ENCODE results near the gene KCNA5. TPM values are rescaled to one million over a fixed set of nuclear protein-coding genes. Genes with fewer than 3 reads are reported as not detected.

The KCNA5 gene
- total and polyA plus RNA-seq, 2 of the 4 experiments (the other 2 are of a cell fraction): not detected

GRCh38 chr12:5068126-5068525 lies 24.4 kb downstream of the KCNA5 start:
- dilution Hi-C loops (cut with HindIII; ENCODE audit: low sequenced_read_pairs, unreplicated experiment) (no loop called here), intact Hi-C loops (cut with micrococcal nuclease) (no loop called here), in situ Hi-C loops (cut with MboI; ENCODE audit: low sequenced_read_pairs) (no loop called here)
- no peaks in the 10 kb centered on the region for H4K20me1 ChIP-seq (ENCODE audit: insufficient read depth, low read length)
- H3K23ac ChIP-seq (ENCODE audit: low read depth, low read length): no peak overlapping the region
- H3K4me1 ChIP-seq (ENCODE audit: control insufficient read depth, insufficient read depth, low read length): no peaks in the 10 kb centered on the region
- H4K8ac ChIP-seq (ENCODE audit: low read depth in 2 of 2, low read length in 2 of 2): no peak overlapping the region
- no peak overlapping the region for H3K27ac ChIP-seq (ENCODE audit: insufficient read depth, low read length)
- peaks cover 35% of the 10 kb centered on the region for H3K27me3 ChIP-seq (ENCODE audit: control insufficient read depth, insufficient read depth, low read length)
- H4K5ac ChIP-seq (ENCODE audit: low read depth, low read length): no peak overlapping the region
- DNase-seq (no peak), ATAC-seq (ENCODE audit: low read depth) (no peak)
- H2BK120ac ChIP-seq (ENCODE audit: low read depth, low read length): no peak overlapping the region
- TF ChIP-seq POLR2A (IDR thresholded peaks at IDR 0.05; ENCODE audit: low read depth, low read length) (no peak), RCOR1 (IDR thresholded peaks at IDR 0.05; ENCODE audit: insufficient replicate concordance, low read length) (no peak), MXI1 (IDR thresholded peaks at IDR 0.05; ENCODE audit: borderline replicate concordance, low read depth, low read length) (no peak), RAD21 (IDR thresholded peaks at IDR 0.05; ENCODE audit: low read length) (no peak), ELK1 (IDR thresholded peaks at IDR 0.05; ENCODE audit: borderline replicate concordance, low read depth, low read length) (no peak), FOS (IDR thresholded peaks at IDR 0.05; ENCODE audit: low read depth, low read length) (no peak), CEBPB (IDR thresholded peaks at IDR 0.05; ENCODE audit: low read depth, low read length) (no peak), MAZ (IDR thresholded peaks at IDR 0.05; ENCODE audit: borderline replicate concordance, low read depth, low read length) (no peak), CHD1 (IDR thresholded peaks at IDR 0.05; ENCODE audit: low read depth, low read length) (no peak), MAFK (IDR thresholded peaks at IDR 0.05; ENCODE audit: low read depth, low read length) (no peak), SMC3 (IDR thresholded peaks at IDR 0.05; ENCODE audit: low read depth, low read length) (no peak), BHLHE40 (IDR thresholded peaks at IDR 0.05; ENCODE audit: low read depth, low read length) (no peak), CTCF (conservative IDR thresholded peaks at IDR 0.05; ENCODE audit: low read depth, low read length) (no peak), NFE2L2 (IDR thresholded peaks at IDR 0.05; ENCODE audit: low read depth, low read length) (no peak), RFX5 (IDR thresholded peaks at IDR 0.05; ENCODE audit: low read depth, low read length) (no peak)
- TF ChIP-seq, protein P1, sequence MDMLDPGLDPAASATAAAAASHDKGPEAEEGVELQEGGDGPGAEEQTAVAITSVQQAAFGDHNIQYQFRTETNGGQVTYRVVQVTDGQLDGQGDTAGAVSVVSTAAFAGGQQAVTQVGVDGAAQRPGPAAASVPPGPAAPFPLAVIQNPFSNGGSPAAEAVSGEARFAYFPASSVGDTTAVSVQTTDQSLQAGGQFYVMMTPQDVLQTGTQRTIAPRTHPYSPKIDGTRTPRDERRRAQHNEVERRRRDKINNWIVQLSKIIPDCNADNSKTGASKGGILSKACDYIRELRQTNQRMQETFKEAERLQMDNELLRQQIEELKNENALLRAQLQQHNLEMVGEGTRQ (IDR thresholded peaks at IDR 0.05; ENCODE audit: low read depth, low read length): no peak
- no peak overlapping the region for H4K91ac ChIP-seq (ENCODE audit: insufficient read depth, low read depth, low read length)
- no peak overlapping the region for H3K4me2 ChIP-seq (ENCODE audit: low read depth, low read length)
- H2AFZ ChIP-seq (replicated peaks; ENCODE audit: low read length, poor library complexity): no peak overlapping the region
- H3K14ac ChIP-seq (replicated peaks; ENCODE audit: low read depth, low read length): no peak overlapping the region
- H3K56ac ChIP-seq (ENCODE audit: extremely low read depth, insufficient read depth, low read length): no peak overlapping the region
- no peak overlapping the region for H3K9ac ChIP-seq (ENCODE audit: low read depth, low read length)
- no peak overlapping the region for H2BK5ac ChIP-seq (ENCODE audit: low read depth, low read length, poor library complexity, severe bottlenecking)
- no peak overlapping the region for H2AK5ac ChIP-seq (ENCODE audit: low read depth, low read length)
- no CpG with 5 or more reads among the region's 2 CpGs for WGBS, 2 experiments (ENCODE audit: extremely low coverage in 2 of 2, insufficient read length in 1 of 2)
- no peak overlapping the region for H3K18ac ChIP-seq (ENCODE audit: low read depth, low read length)
- POLR2A ChIA-PET (ENCODE audit: unreplicated experiment): interaction anchor here (0.5 kb wide), 1 partner anchor 16 kb away, joined by 3 read pairs; no protein-coding TSS in a partner anchor
- no peak overlapping the region for H3K4me3 ChIP-seq (ENCODE audit: insufficient read depth, low read depth, low read length)
- H3K9me3 ChIP-seq (ENCODE audit: control insufficient read depth, insufficient read depth, low read length): no peaks in the 10 kb centered on the region
- no peak overlapping the region for H2BK20ac ChIP-seq (ENCODE audit: low read depth, low read length)
- H2BK15ac ChIP-seq (ENCODE audit: low read depth, low read length): no peak overlapping the region
- H3K9me1 ChIP-seq (ENCODE audit: insufficient read depth, low read length): no peaks in the 10 kb centered on the region
- no peaks in the 10 kb centered on the region for H3K79me1 ChIP-seq (ENCODE audit: low read depth in 1 of 2, low read length in 2 of 2)
- BruUV-seq (replicated peaks): no TSS peak
- H3K36me3 ChIP-seq (ENCODE audit: control insufficient read depth, insufficient read depth, low read length): no peaks in the 10 kb centered on the region
- H2AK9ac ChIP-seq (replicated peaks; ENCODE audit: low read depth, low read length, poor library complexity): no peak overlapping the region
- CTCF ChIA-PET: interaction anchor here (1.2 kb wide), 1 partner anchor 16 kb away, joined by 4 read pairs; no protein-coding TSS in a partner anchor
- H3K4ac ChIP-seq (ENCODE audit: low read depth, low read length): no peak overlapping the region
